HCT116 (cell line): ENCODE results near the gene TMCC1. TPM values are rescaled to one million over a fixed set of nuclear protein-coding genes. Genes with fewer than 3 reads are reported as not detected.
A peak's percentile ranks its signal among the peaks of the same experiment; 100 is the strongest.

ENCODE experiments used
- ATAC-seq: fragments of 200-7000 bp; cut with Tn5 transposase; 2 replicates; pipeline ENCODE4 v1.9.1; 2020; ENCODE audit warnings: mild to moderate bottlenecking, moderate library complexity
- BruUV-seq: library from RNA; stranded (reverse); fragments of 400-500 nt; replicated peaks from 2 replicates; lab custom pipeline; 2021; lab: Mats Ljungman, UMichigan
- CTCF ChIA-PET: fragments of 300-600 bp; sonication (Branson Sonifier 250); formaldehyde crosslinking; loops from one replicate; lab custom pipeline; 2021; ENCODE audit warnings: antibody characterized with exemption; lab: Charles Lee
- POLR2A ChIA-PET: fragments of 300-600, 350-600 bp; sonication (Branson Sonifier 250); formaldehyde crosslinking; loops from one replicate; lab custom pipeline; 2021; ENCODE audit warnings: antibody characterized with exemption; lab: Charles Lee
- RAD21 ChIA-PET, 2 experiments: fragments of 300-600 bp; sonication (Branson Sonifier 250); formaldehyde crosslinking; loops; one replicate each; lab custom pipeline; 2023; ENCODE audit warnings: low total read pairs in 2 of 2; ENCODE audit not compliant: uncharacterized antibody in 2 of 2, unreplicated experiment in 2 of 2, low non-redundant PET in 1 of 2; lab: Charles Lee
- DNase-seq: peaks from one replicate; pipeline ENCODE4 v3.0.0-alpha.2; 2010; ENCODE audit warnings: low read depth, low spot score
- H2AFZ ChIP-seq: fragments of 200-600 bp; shearing (Covaris generic), sonication (generic); 2 replicates; pipeline ENCODE4 v1.6.1; 2017; ENCODE audit warnings: low read depth, mixed run types, mixed read lengths, antibody characterized with exemption, low read length; ENCODE audit not compliant: poor library complexity, severe bottlenecking
- H3K27ac ChIP-seq: 2 replicates; pipeline ENCODE4 v1.5.1; 2012; ENCODE audit warnings: low read depth, low read length
- H3K27me3 ChIP-seq: fragments of 200-600 bp; sonication (generic); 2 replicates; pipeline ENCODE4 v1.6.1; 2016; ENCODE audit warnings: mixed run types, low read length, mixed read lengths; ENCODE audit not compliant: insufficient read depth
- H3K36me3 ChIP-seq, 2 experiments: fragments of 200-500 bp in 1 of 2; fragments of 200-600 bp in 1 of 2; sonication (Bioruptor generic) in 1 of 2; sonication (generic) in 1 of 2; 2 replicates each; pipeline versions ENCODE4 v1.5.1 to v1.6.1; 2014 to 2016; ENCODE audit warnings: low read length in 2 of 2, inconsistent platforms in 1 of 2, mixed read lengths in 1 of 2, mixed run types in 1 of 2; ENCODE audit not compliant: insufficient read depth in 2 of 2, control insufficient read depth in 1 of 2
- H3K4me1 ChIP-seq, 2 experiments: fragments of 200-600 bp in 1 of 2; sonication (generic) in 1 of 2; 2 replicates each; pipeline versions ENCODE4 v1.5.1 to v1.6.1; 2012 to 2017; ENCODE audit warnings: low read length in 2 of 2, inconsistent platforms in 1 of 2, mild to moderate bottlenecking in 1 of 2, mixed read lengths in 1 of 2, mixed run types in 1 of 2, moderate library complexity in 1 of 2; ENCODE audit not compliant: insufficient read depth in 2 of 2, control insufficient read depth in 1 of 2
- H3K4me2 ChIP-seq: fragments of 200-600 bp; sonication (generic); 2 replicates; pipeline ENCODE4 v1.6.1; 2017; ENCODE audit warnings: mixed run types, low read length, mixed read lengths
- H3K4me3 ChIP-seq, 2 experiments: fragments of 200-600 bp in 1 of 2; sonication (generic) in 1 of 2; replicated peaks in 1 of 2; 2 replicates each; pipeline ENCODE4 v1.5.1; 2011 to 2016; ENCODE audit warnings: low read length in 2 of 2, control low read depth in 1 of 2, low read depth in 1 of 2, mild to moderate bottlenecking in 1 of 2, mixed read lengths in 1 of 2, mixed run types in 1 of 2
- H3K79me2 ChIP-seq: fragments of 200-600 bp; sonication (generic); 2 replicates; pipeline ENCODE4 v1.6.1; 2017; ENCODE audit warnings: mild to moderate bottlenecking, mixed run types, low read length, moderate library complexity, mixed read lengths; ENCODE audit not compliant: insufficient read depth
- H3K9ac ChIP-seq: fragments of 200-600 bp; sonication (generic); 2 replicates; pipeline ENCODE4 v1.6.1; 2016; ENCODE audit warnings: low read length, mixed read lengths
- H3K9me2 ChIP-seq: fragments of 200-600 bp; sonication (generic), shearing (Covaris generic); 2 replicates; pipeline ENCODE4 v1.6.1; 2017; ENCODE audit warnings: mixed run types, mild to moderate bottlenecking, moderate library complexity; ENCODE audit not compliant: insufficient read depth
- H3K9me3 ChIP-seq, 2 experiments: fragments of 200-500 bp in 1 of 2; fragments of 200-600 bp in 1 of 2; sonication (Bioruptor generic) in 1 of 2; sonication (generic) in 1 of 2; 2 replicates each; pipeline ENCODE4 v1.6.1; 2014 to 2017; ENCODE audit warnings: low read length in 2 of 2, mixed read lengths in 2 of 2, inconsistent platforms in 1 of 2, low read depth in 1 of 2, mild to moderate bottlenecking in 1 of 2, mixed run types in 1 of 2, moderate library complexity in 1 of 2; ENCODE audit not compliant: control insufficient read depth in 1 of 2, insufficient read depth in 1 of 2
- H4K20me1 ChIP-seq: fragments of 200-600 bp; sonication (generic), shearing (Covaris generic); 2 replicates; pipeline ENCODE4 v1.6.1; 2017; ENCODE audit warnings: mixed run types, mild to moderate bottlenecking, moderate library complexity; ENCODE audit not compliant: insufficient read depth
- ATF3 ChIP-seq: IDR thresholded peaks from 2 replicates; pipeline ENCODE4 v1.6.1; 2012
- CEBPB ChIP-seq: IDR thresholded peaks from 2 replicates; pipeline ENCODE4 v1.6.1; 2012; ENCODE audit warnings: low read depth
- CTCF ChIP-seq, 3 experiments: fragments of 200-600 bp in 1 of 3; sonication (generic) in 1 of 3; IDR thresholded peaks in 2 of 3; conservative IDR thresholded peaks in 1 of 3; 2 replicates each; pipeline ENCODE4 v1.5.1; 2012 to 2017; ENCODE audit warnings: low read depth in 2 of 3, low read length in 2 of 3, antibody characterized with exemption in 1 of 3, borderline replicate concordance in 1 of 3, control low read depth in 1 of 3, mild to moderate bottlenecking in 1 of 3, mixed read lengths in 1 of 3, mixed run types in 1 of 3, moderate library complexity in 1 of 3; ENCODE audit not compliant: insufficient read depth in 1 of 3
- EGR1 ChIP-seq: IDR thresholded peaks from 2 replicates; pipeline ENCODE4 v1.6.1; 2012; ENCODE audit warnings: low read depth
- ELF1 ChIP-seq: IDR thresholded peaks from 2 replicates; pipeline ENCODE4 v1.6.1; 2012; ENCODE audit warnings: low read depth, borderline replicate concordance
- EZH2 ChIP-seq: fragments of 200-600 bp; sonication (generic); IDR thresholded peaks from 2 replicates; pipeline ENCODE4 v1.6.1; 2017; ENCODE audit warnings: antibody characterized with exemption, mixed run types
- FOSL1 ChIP-seq: IDR thresholded peaks from 2 replicates; pipeline ENCODE4 v1.6.1; 2012; ENCODE audit warnings: low read depth
- MAX ChIP-seq: IDR thresholded peaks from 2 replicates; pipeline ENCODE4 v1.6.1; 2012
- POLR2A ChIP-seq: IDR thresholded peaks from 2 replicates; pipeline ENCODE4 v1.7.0; 2011; ENCODE audit warnings: borderline replicate concordance; ENCODE audit not compliant: insufficient read depth, insufficient read length; ENCODE audit errors: extremely low read depth
- RAD21 ChIP-seq: IDR thresholded peaks from 2 replicates; pipeline ENCODE4 v1.6.1; 2012; ENCODE audit warnings: low read depth, mild to moderate bottlenecking
- REST ChIP-seq: IDR thresholded peaks from 2 replicates; pipeline ENCODE4 v1.6.1; 2012; ENCODE audit warnings: low read depth
- SIN3A ChIP-seq: IDR thresholded peaks from 2 replicates; pipeline ENCODE4 v1.6.1; 2012; ENCODE audit warnings: low read depth
- SP1 ChIP-seq: IDR thresholded peaks from 2 replicates; pipeline ENCODE4 v1.6.1; 2012; ENCODE audit warnings: low read depth
- SRF ChIP-seq: IDR thresholded peaks from 2 replicates; pipeline ENCODE4 v1.6.1; 2012; ENCODE audit warnings: low read depth
- TCF7L2 ChIP-seq: IDR thresholded peaks from 2 replicates; pipeline ENCODE4 v1.7.0; 2011; ENCODE audit warnings: borderline replicate concordance, inconsistent platforms; ENCODE audit not compliant: insufficient read depth, insufficient read length; ENCODE audit errors: extremely low read depth
- ZBTB33 ChIP-seq: IDR thresholded peaks from 2 replicates; pipeline ENCODE4 v1.6.1; 2011; ENCODE audit warnings: mild to moderate bottlenecking, low read length, moderate library complexity; ENCODE audit not compliant: insufficient replicate concordance; ENCODE audit errors: extremely low read depth
- ZFX ChIP-seq: fragments of 450-650 bp; IDR thresholded peaks from 2 replicates; pipeline ENCODE4 v1.6.1; 2017
- ZNF274 ChIP-seq: fragments of 200-500 bp; sonication (Bioruptor generic); IDR thresholded peaks from 2 replicates; pipeline ENCODE4 v1.6.1; 2014; ENCODE audit warnings: mild to moderate bottlenecking, low read depth, low read length, inconsistent platforms
- intact Hi-C: fragments of 100-400 bp; cut with micrococcal nuclease; formaldehyde crosslinking; loops from 2 replicates; pipeline ENCODE4 v1.10.0; 2022
- total RNA-seq: library from RNA; stranded (reverse); gene quantifications from one replicate; pipeline ENCODE4 v1.2.1, GENCODE V29; 2021; ENCODE audit not compliant: unreplicated experiment

Gene TMCC1
- total RNA-seq, 1 experiment from 2014 or later = 32.5 TPM

- ATAC-seq = peak; percentile 87
- no TSS peak for BruUV-seq
- Histone ChIP-seq H4K20me1 (no peaks in the 10 kb centered on the region), H2AFZ (no peak overlapping the region), H3K4me1 (peaks cover 45 to 59% of the 10 kb centered on the region in 2 experiments), H3K9me2 (no peaks in the 10 kb centered on the region), H3K9ac (peak overlapping the region; percentile 64), H3K27ac (peak overlapping the region; percentile 61), H3K79me2 (peaks cover 19% of the 10 kb centered on the region), H3K4me3 (peak overlapping the region; percentile 44 to 60), H3K9me3 (no peaks in the 10 kb centered on the region), H3K4me2 (peak overlapping the region; percentile 86), H3K27me3 (no peaks in the 10 kb centered on the region), H3K36me3 (no peaks in the 10 kb centered on the region)
- intact Hi-C loops = loop anchor here (2.0 kb wide), 1 partner anchor 132 kb away; no protein-coding TSS in a partner anchor
- ChIA-PET POLR2A (interaction anchor here (1.4 kb wide), 1 partner anchor 16 kb away, joined by 4 read pairs; no protein-coding TSS in a partner anchor), RAD21 (interaction anchor here in 1 of 2 experiments (1.5 kb wide), 1 partner anchor 143 kb away, joined by 3 read pairs; no protein-coding TSS in a partner anchor), CTCF (interaction anchor here (0.6 kb wide), 1 partner anchor 339 kb away, joined by 3 read pairs; no protein-coding TSS in a partner anchor)
- peak; percentile 88 for DNase-seq
- peak; percentile 84 for TF ChIP-seq SP1
- no peak for TF ChIP-seq TCF7L2
- TF ChIP-seq EZH2 = no peak
- no peak for TF ChIP-seq POLR2A
- no peak for TF ChIP-seq ZFX
- TF ChIP-seq FOSL1 = peak; percentile 58
- peak; percentile 49; the same call in 1 of the 2 replicates for TF ChIP-seq SRF
- no peak for TF ChIP-seq EGR1
- no peak for TF ChIP-seq REST
- TF ChIP-seq SIN3A = peak; percentile 87
- peak; percentile 56 for TF ChIP-seq MAX
- 0 out of 2 replicates have a peak, but pooled peaks have one; percentile 36 for TF ChIP-seq CEBPB
- TF ChIP-seq RAD21 = no peak
- no peak for TF ChIP-seq ELF1
- no peak for TF ChIP-seq ATF3
- TF ChIP-seq ZBTB33 = no peak
- no peak for TF ChIP-seq CTCF (IDR thresholded peaks at IDR 0.05 in 2 of 3, conservative IDR thresholded peaks at IDR 0.05 in 1 of 3; ENCODE audit: borderline replicate concordance in 1 of 3, insufficient read depth in 1 of 3, low read depth in 2 of 3, low read length in 2 of 3)
- TF ChIP-seq ZNF274 = no peak
Observed at GRCh38 chr3:129794311-129795185, 99.0 kb downstream of the TMCC1 start.
